AG09319 (cell line): ENCODE measurements around the gene NME1.
"Not testable (repeated sequence)": the region's sequence is repeated elsewhere in the genome, so short reads cannot be mapped to it uniquely, and the experiment has no call there.

ENCODE experiments used
- DNase-seq: peaks from one replicate; pipeline ENCODE4 v3.0.0-alpha.2; 2010; ENCODE audit warnings: low read depth; ENCODE audit errors: extremely low read depth
- TF ChIP-seq, protein P1 (sequence below): IDR thresholded peaks from 2 replicates; pipeline ENCODE4 v1.5.1; 2011; ENCODE audit warnings: low read depth, mild to moderate bottlenecking, inconsistent platforms, low read length, moderate library complexity

NME1 gene

DNA sequence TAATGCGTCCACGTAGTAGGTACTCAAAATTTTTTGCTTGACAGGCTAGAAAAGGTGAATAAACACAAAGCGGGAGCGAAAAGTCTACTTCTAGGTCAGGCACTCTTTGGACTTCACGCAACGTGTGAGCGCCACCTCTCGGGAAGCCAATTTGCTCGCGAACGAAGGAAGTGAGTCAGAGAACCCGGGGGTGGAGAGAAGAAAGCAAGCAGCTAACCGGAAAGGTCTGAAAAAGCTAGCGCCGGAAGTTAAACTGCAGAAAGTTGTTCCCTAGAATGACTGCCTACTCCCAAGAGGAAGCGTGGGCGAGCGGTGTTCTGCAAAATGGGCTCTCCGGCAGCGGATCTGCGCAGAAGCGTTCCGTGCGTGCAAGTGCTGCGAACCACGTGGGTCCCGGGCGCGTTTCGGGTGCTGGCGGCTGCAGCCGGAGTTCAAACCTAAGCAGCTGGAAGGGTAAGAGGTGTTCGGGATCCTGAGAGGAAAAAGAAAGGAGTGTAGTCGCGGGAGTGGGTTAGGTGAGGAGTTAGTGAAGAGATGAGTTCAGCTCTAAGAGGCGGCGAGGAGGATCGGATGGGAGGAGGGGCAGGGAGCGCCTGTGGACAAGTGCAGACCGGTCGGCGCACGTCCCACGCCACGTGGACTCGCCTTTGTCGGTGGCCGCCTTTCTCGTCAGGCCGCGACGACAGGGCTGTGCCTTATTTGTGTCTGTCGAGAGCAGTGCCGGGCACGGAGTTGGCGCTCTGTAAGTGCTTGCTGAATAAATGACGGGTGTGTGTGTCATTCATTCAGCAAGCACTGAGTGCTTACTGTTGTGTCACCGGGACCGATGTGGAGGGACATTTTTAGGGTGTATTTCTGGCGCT is at the start of gene NME1:
Gene NME1 (plus strand): TSS at position 350 of the 863 bp plus-strand sequence. CDS start 2,096 bp downstream, outside the sequence.
- TF ChIP-seq, protein P1, sequence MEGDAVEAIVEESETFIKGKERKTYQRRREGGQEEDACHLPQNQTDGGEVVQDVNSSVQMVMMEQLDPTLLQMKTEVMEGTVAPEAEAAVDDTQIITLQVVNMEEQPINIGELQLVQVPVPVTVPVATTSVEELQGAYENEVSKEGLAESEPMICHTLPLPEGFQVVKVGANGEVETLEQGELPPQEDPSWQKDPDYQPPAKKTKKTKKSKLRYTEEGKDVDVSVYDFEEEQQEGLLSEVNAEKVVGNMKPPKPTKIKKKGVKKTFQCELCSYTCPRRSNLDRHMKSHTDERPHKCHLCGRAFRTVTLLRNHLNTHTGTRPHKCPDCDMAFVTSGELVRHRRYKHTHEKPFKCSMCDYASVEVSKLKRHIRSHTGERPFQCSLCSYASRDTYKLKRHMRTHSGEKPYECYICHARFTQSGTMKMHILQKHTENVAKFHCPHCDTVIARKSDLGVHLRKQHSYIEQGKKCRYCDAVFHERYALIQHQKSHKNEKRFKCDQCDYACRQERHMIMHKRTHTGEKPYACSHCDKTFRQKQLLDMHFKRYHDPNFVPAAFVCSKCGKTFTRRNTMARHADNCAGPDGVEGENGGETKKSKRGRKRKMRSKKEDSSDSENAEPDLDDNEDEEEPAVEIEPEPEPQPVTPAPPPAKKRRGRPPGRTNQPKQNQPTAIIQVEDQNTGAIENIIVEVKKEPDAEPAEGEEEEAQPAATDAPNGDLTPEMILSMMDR: peak; percentile 92
- peak; percentile 99 for DNase-seq

- TF ChIP-seq, protein P1: no peak
Measured at GRCh38 chr17:51107778-51108177, 45.6 kb upstream of the NME1 start.

GRCh38 chr17:51112303-51113222 is 40.8 kb upstream of the NME1 start:
- DNase-seq: not testable (repeated sequence)

More at GRCh38 chr17:51107778-51108177, 45.6 kb upstream of the NME1 start:
- DNase-seq: no peak

DNA sequence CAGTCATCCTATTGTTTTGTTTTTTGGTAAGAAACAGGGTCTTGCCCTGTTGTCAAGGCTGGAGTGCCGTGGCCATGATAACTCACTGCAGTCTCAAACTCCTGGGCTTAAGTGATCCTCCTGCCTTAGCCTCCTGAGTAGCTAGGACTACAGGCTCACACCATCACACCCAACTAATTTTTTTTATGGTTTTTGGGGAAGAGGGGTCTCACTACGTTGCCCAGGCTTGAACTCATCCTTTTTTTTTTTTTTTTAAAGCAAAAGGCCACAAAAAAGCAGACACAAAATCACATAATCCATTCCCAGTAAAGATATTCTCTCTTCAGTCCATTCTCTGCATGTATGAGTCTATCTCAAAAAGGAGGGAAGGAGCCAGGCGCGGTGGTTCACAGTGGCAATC is 38.2 kb upstream of the NME1 start:
- TF ChIP-seq, protein P1: no peak
- no peak for DNase-seq

- TF ChIP-seq, protein P1: no peak
- DNase-seq: no peak
Measured at GRCh38 chr17:51118330-51119195, 34.8 kb upstream of the NME1 start.

DNA sequence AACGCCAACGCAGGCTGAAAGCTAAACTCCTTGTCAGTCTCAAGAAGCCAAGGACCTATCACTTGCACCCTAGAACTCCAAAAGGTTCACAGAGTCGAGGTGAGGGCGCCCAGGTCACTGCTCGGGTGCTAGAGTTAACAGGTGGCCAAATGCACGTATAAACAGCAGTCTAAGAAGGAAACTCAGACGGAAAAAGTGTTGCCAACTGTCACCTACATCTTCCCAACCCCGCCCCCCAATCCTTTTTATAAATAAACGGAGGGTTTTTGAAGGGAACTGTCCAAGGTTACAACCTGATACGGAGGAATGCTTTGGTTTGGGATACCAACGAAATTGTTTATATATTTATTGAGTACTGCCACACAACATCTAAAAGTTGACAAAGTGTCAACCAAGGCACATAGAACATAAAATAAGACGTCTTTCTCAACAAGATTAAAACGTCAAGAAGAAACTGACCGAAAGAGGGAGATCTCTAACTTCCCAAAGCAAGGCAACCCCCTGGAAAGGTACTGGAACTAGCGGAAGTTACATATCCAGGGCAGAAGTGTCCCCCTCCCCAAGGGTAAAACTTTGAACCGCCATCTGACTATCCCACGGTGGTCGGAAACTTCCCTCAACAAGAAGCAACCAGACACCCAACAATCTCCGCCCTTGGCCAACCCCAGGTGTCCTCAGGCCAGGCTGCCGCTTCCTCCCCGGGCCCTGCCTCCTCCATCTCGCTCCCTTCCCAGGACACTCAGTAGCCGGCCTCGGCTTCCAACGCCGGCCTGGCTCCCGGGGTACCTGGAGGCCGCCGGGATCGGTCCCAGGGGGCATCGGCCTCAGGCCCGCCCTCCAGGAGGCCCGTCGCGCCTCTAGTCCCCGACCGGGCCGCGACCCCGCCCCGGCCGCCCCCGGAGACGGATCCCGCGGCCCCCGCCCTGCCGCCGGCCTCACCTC is 33.7 kb upstream of the NME1 start:
- no peak for DNase-seq

More for the DNA sequence above, 33.7 kb upstream of the NME1 start:
- TF ChIP-seq, protein P1: peak; percentile 28
